ENCODE results near the gene MBTPS2. TPM values are rescaled to one million over a fixed set of nuclear protein-coding genes. Genes with fewer than 3 reads are reported as not detected.
"Not testable (repeated sequence)": the region's sequence is repeated elsewhere in the genome, so short reads cannot be mapped to it uniquely, and the experiment has no call there.

The MBTPS2 gene
- total RNA-seq, 1 donor from 2014 or later = 9.3 TPM

- Histone ChIP-seq H3K27ac (no peak overlapping the region), H3K9me3 (no peaks in the 10 kb centered on the region), H3K36me3 (no peaks in the 10 kb centered on the region), H3K4me3 (no peak overlapping the region), H3K4me1 (no peaks in the 10 kb centered on the region), H3K27me3 (no peaks in the 10 kb centered on the region)
- DNase-seq (ENCODE audit: extremely low spot score in 2 of 2) = no peak
- no peak for TF ChIP-seq POLR2A (IDR thresholded peaks at IDR 0.05)
- TF ChIP-seq POLR2AphosphoS5 (IDR thresholded peaks at IDR 0.05; ENCODE audit: insufficient read depth in 1 of 2, low read depth in 1 of 2) = no peak
- TF ChIP-seq CTCF (IDR thresholded peaks at IDR 0.05) = no peak
- intact Hi-C loops (cut with DNase I) = no loop called here
These were observed 25.6 kb upstream of the MBTPS2 start for GRCh38 chrX:21813612-21814368.

GRCh38 chrX:21816136-21816535 is 23.3 kb upstream of the MBTPS2 start:
- Histone ChIP-seq H3K9me3 (no peaks in the 10 kb centered on the region), H3K36me3 (no peaks in the 10 kb centered on the region), H3K4me1 (no peaks in the 10 kb centered on the region), H3K27ac (no peak overlapping the region), H3K4me3 (no peak overlapping the region), H3K27me3 (no peaks in the 10 kb centered on the region)
- DNase-seq (ENCODE audit: extremely low spot score in 2 of 2) = no peak
- intact Hi-C loops (cut with DNase I) = no loop called here
- no peak for TF ChIP-seq POLR2AphosphoS5 (IDR thresholded peaks at IDR 0.05; ENCODE audit: insufficient read depth in 1 of 2, low read depth in 1 of 2)
- TF ChIP-seq POLR2A (IDR thresholded peaks at IDR 0.05) = no peak
- TF ChIP-seq CTCF (IDR thresholded peaks at IDR 0.05) = no peak

- intact Hi-C loops (cut with DNase I); H3K4me1 ChIP-seq; H3K27me3 ChIP-seq; DNase-seq (ENCODE audit: extremely low spot score in 2 of 2); H3K36me3 ChIP-seq; H3K27ac ChIP-seq; H3K9me3 ChIP-seq; H3K4me3 ChIP-seq: not testable (repeated sequence)
These were observed 19.2 kb upstream of the MBTPS2 start for GRCh38 chrX:21820170-21820569.

GRCh38 chrX:21821875-21822274 is 17.5 kb upstream of the MBTPS2 start:
- Histone ChIP-seq H3K27me3 (no peaks in the 10 kb centered on the region), H3K27ac (no peak overlapping the region), H3K9me3 (no peaks in the 10 kb centered on the region), H3K4me3 (no peak overlapping the region), H3K4me1 (no peaks in the 10 kb centered on the region), H3K36me3 (no peaks in the 10 kb centered on the region)
- TF ChIP-seq POLR2A (IDR thresholded peaks at IDR 0.05) (no peak), CTCF (IDR thresholded peaks at IDR 0.05) (no peak), POLR2AphosphoS5 (IDR thresholded peaks at IDR 0.05; ENCODE audit: insufficient read depth in 1 of 2, low read depth in 1 of 2) (no peak)
- intact Hi-C loops (cut with DNase I) = no loop called here
- no peak for DNase-seq (ENCODE audit: extremely low spot score in 2 of 2)

- DNase-seq (ENCODE audit: extremely low spot score in 2 of 2) = no peak
- Histone ChIP-seq H3K4me3 (no peak overlapping the region), H3K9me3 (no peaks in the 10 kb centered on the region), H3K27ac (no peak overlapping the region), H3K27me3 (no peaks in the 10 kb centered on the region), H3K4me1 (no peaks in the 10 kb centered on the region), H3K36me3 (no peaks in the 10 kb centered on the region)
- no peak for TF ChIP-seq CTCF (IDR thresholded peaks at IDR 0.05)
- TF ChIP-seq POLR2AphosphoS5 (IDR thresholded peaks at IDR 0.05; ENCODE audit: insufficient read depth in 1 of 2, low read depth in 1 of 2) = no peak
- no peak for TF ChIP-seq POLR2A (IDR thresholded peaks at IDR 0.05)
- intact Hi-C loops (cut with DNase I) = no loop called here
These were observed 7.9 kb upstream of the MBTPS2 start for GRCh38 chrX:21831496-21831895.
